A673 (cell line): ENCODE data around the gene NOL11. TPM values are rescaled to one million over a fixed set of nuclear protein-coding genes. Genes with fewer than 3 reads are reported as not detected.

Source experiments
- BruUV-seq: library from RNA; stranded (reverse); fragments of 400-500 nt; replicated peaks from 2 replicates; lab custom pipeline; 2021; lab: Mats Ljungman, UMichigan
- CTCF ChIA-PET: fragments of 300-600 bp; sonication (Branson Sonifier 250); formaldehyde crosslinking; loops from one replicate; lab custom pipeline; 2022; ENCODE audit warnings: antibody characterized with exemption; lab: Charles Lee
- POLR2A ChIA-PET: fragments of 300-600 bp; sonication (Branson Sonifier 250); formaldehyde crosslinking; loops from one replicate; lab custom pipeline; 2022; ENCODE audit warnings: antibody characterized with exemption; ENCODE audit not compliant: low non-redundant PET; lab: Charles Lee
- DNase-seq: peaks from one replicate; pipeline ENCODE4 v3.0.0-alpha.2; 2015; ENCODE audit warnings: low spot score
- H3K27ac ChIP-seq: fragments of 200-600 bp; sonication (generic); 2 replicates; pipeline ENCODE4 v1.5.1; 2016; ENCODE audit warnings: mixed run types, low read depth, mild to moderate bottlenecking, mixed read lengths, antibody characterized with exemption, low read length; ENCODE audit not compliant: poor library complexity, severe bottlenecking
- H3K27me3 ChIP-seq: fragments of 200-600 bp; sonication (generic); replicated peaks from 2 replicates; pipeline ENCODE4 v1.6.1; 2017; ENCODE audit warnings: mixed run types, low read depth, mild to moderate bottlenecking, mixed read lengths, antibody characterized with exemption, low read length; ENCODE audit not compliant: insufficient read depth, poor library complexity
- H3K36me3 ChIP-seq: fragments of 200-600 bp; sonication (generic); 2 replicates; pipeline ENCODE4 v1.6.1; 2016; ENCODE audit warnings: mixed run types, mild to moderate bottlenecking, mixed read lengths, antibody characterized with exemption, low read length; ENCODE audit not compliant: insufficient read depth, poor library complexity, severe bottlenecking
- H3K4me1 ChIP-seq: fragments of 200-600 bp; sonication (generic); 2 replicates; pipeline ENCODE4 v1.6.1; 2017; ENCODE audit warnings: mixed run types, mild to moderate bottlenecking, mixed read lengths, antibody characterized with exemption, low read length; ENCODE audit not compliant: insufficient read depth, poor library complexity, severe bottlenecking
- H3K4me3 ChIP-seq: fragments of 200-600 bp; sonication (generic); 2 replicates; pipeline ENCODE4 v1.5.1; 2016; ENCODE audit warnings: low read depth, mixed run types, mild to moderate bottlenecking, mixed read lengths, low read length; ENCODE audit not compliant: poor library complexity, severe bottlenecking
- H3K9me3 ChIP-seq: fragments of 200-600 bp; sonication (generic); 2 replicates; pipeline ENCODE4 v1.6.1; 2016; ENCODE audit warnings: mixed run types, low read depth, mild to moderate bottlenecking, mixed read lengths, antibody characterized with exemption, low read length; ENCODE audit not compliant: poor library complexity, severe bottlenecking
- EZH2 ChIP-seq: fragments of 200-600 bp; sonication (generic); IDR thresholded peaks from 2 replicates; pipeline ENCODE4 v1.6.1; 2017; ENCODE audit warnings: borderline replicate concordance, low read depth, mild to moderate bottlenecking, mixed read lengths, antibody characterized with exemption, low read length; ENCODE audit not compliant: poor library complexity, severe bottlenecking
- intact Hi-C: fragments of 100-400 bp; cut with micrococcal nuclease; formaldehyde crosslinking; loops from one replicate; pipeline ENCODE4 v1.10.0; 2022; ENCODE audit not compliant: unreplicated experiment
- total RNA-seq: library from RNA; stranded (reverse); gene quantifications from 2 replicates; pipeline ENCODE4 v1.2.3, GENCODE V29; 2021
- TF ChIP-seq, protein P1 (sequence below): fragments of 300-800, 200-600 bp; sonication (generic); conservative IDR thresholded peaks from 2 replicates; pipeline ENCODE4 v1.5.1; 2017; ENCODE audit warnings: low read depth, mild to moderate bottlenecking, antibody characterized with exemption, low read length, moderate library complexity, mixed read lengths

NOL11 gene
- total RNA-seq, 1 experiment from 2014 or later = 105 TPM

DNA sequence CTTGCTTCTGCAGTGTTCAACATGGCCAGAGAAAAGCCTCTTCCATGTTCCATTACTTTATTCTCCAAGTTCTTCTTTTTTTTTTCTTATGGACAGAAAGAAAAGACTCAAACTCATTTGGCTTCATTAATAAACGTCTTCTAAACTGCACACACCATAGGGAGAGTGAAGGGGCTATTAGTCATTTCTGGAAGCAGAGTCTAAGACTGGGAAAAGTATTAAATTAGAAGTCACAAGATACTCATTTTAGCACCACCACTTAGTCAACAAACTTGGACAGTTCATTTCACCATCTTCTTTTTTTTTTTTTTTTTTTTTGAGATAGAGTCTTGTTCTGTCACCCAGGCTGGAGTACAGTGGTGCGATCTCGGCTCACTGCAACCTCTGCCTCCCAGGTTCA, 52.8 kb downstream of the NOL11 start:
- Histone ChIP-seq H3K4me3 (no peak overlapping the region), H3K9me3 (no peaks in the 10 kb centered on the region), H3K4me1 (no peaks in the 10 kb centered on the region), H3K27me3 (no peaks in the 10 kb centered on the region), H3K27ac (no peak overlapping the region), H3K36me3 (no peaks in the 10 kb centered on the region)
- BruUV-seq = no TSS peak
- POLR2A ChIA-PET = no interaction called here
- CTCF ChIA-PET = no interaction called here
- DNase-seq = no peak
- intact Hi-C loops = no loop called here
- TF ChIP-seq EZH2 = no peak
- TF ChIP-seq, protein P1, sequence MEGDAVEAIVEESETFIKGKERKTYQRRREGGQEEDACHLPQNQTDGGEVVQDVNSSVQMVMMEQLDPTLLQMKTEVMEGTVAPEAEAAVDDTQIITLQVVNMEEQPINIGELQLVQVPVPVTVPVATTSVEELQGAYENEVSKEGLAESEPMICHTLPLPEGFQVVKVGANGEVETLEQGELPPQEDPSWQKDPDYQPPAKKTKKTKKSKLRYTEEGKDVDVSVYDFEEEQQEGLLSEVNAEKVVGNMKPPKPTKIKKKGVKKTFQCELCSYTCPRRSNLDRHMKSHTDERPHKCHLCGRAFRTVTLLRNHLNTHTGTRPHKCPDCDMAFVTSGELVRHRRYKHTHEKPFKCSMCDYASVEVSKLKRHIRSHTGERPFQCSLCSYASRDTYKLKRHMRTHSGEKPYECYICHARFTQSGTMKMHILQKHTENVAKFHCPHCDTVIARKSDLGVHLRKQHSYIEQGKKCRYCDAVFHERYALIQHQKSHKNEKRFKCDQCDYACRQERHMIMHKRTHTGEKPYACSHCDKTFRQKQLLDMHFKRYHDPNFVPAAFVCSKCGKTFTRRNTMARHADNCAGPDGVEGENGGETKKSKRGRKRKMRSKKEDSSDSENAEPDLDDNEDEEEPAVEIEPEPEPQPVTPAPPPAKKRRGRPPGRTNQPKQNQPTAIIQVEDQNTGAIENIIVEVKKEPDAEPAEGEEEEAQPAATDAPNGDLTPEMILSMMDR = no peak

DNA sequence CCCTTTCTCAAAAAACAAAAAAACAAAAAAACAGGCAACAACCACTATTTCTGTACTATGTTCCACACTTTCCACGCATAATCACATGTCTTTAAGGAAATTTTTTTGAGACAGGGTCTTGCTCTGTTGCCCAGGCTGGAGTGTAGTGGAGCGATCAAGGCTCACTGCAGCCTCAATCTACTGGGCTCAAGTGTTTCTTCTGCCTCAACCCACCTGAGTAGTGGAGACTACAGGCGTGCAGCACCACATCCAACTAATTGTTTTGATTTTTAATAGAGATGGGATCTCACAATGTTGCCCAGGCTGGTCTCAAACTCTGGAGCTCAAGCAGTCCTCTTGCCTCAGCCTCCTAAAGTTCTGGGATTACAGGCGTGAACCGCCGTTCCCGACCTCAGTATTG, 54.9 kb downstream of the NOL11 start:
- no TSS peak for BruUV-seq
- no peaks in the 10 kb centered on the region for H3K9me3 ChIP-seq
- TF ChIP-seq EZH2 = no peak
- TF ChIP-seq, protein P1 = no peak
- no peaks in the 10 kb centered on the region for H3K27me3 ChIP-seq
- ChIA-PET POLR2A (no interaction called here), CTCF (interaction anchor here (0.6 kb wide), 1 partner anchor 300 kb away, joined by 3 read pairs; no protein-coding TSS in a partner anchor)
- H3K27ac ChIP-seq = no peak overlapping the region
- no peak overlapping the region for H3K4me3 ChIP-seq
- no peaks in the 10 kb centered on the region for H3K4me1 ChIP-seq
- no peak for DNase-seq
- no peaks in the 10 kb centered on the region for H3K36me3 ChIP-seq
- intact Hi-C loops = no loop called here

DNA sequence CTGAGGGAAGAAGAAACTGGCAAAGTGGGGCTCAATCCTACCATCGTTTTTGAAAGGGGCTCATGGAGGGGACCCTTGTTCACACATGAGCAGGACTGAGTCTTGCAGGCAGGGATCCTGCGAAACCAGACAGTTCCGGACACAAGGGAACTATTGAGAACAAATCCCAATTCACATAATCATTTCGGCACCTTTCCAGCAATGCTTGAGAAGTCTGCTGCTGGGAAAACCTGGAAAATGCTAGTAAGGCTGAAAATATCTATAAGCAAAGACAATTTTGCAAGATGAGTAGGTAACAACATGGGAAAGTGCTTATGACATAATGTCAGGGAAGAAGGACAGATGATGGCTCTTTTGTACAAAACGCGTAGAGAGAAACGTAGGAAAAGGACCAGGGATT, 55.5 kb downstream of the NOL11 start:
- BruUV-seq = no TSS peak
- Histone ChIP-seq H3K27ac (no peak overlapping the region), H3K36me3 (no peaks in the 10 kb centered on the region), H3K9me3 (no peaks in the 10 kb centered on the region), H3K4me1 (no peaks in the 10 kb centered on the region), H3K4me3 (no peak overlapping the region), H3K27me3 (no peaks in the 10 kb centered on the region)
- TF ChIP-seq, protein P1 = no peak
- no peak for TF ChIP-seq EZH2
- POLR2A ChIA-PET = no interaction called here
- no peak for DNase-seq
- CTCF ChIA-PET = interaction anchor here (0.6 kb wide), 1 partner anchor 301 kb away, joined by 3 read pairs; no protein-coding TSS in a partner anchor
- intact Hi-C loops = no loop called here
